ENCODE data around the gene RSPH4A.
"Not testable (repeated sequence)": the region's sequence is repeated elsewhere in the genome, so short reads cannot be mapped to it uniquely, and the experiment has no call there.

RSPH4A gene

DNA sequence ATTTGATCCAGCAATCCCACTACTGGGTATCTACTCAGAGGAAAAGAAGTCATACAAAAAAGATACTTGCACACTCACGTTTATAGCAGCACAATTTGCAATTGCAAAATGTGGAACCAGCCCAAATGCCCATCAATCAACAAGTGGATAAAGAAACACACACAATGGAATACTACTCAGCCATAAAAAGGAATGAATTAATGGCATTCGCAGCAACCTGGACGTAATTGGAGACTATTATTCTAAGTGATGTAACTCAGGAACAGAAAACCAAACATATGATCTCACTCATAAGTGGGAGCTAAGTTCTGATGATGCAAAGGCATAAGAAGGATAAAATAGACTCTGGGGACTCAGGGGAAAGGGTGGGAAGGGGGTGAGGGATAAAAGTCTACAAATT is 11.4 kb upstream of the RSPH4A start:
- DNase-seq; H3K4me2 ChIP-seq (ENCODE audit: low read length); H3K23ac ChIP-seq (ENCODE audit: low read length); H3K4ac ChIP-seq (ENCODE audit: low read depth, low read length); H4K8ac ChIP-seq (ENCODE audit: low read depth, low read length); H4K91ac ChIP-seq (ENCODE audit: low read depth, low read length); H3K79me1 ChIP-seq (ENCODE audit: low read length); H2BK120ac ChIP-seq (ENCODE audit: insufficient read depth, low read length, poor library complexity); H2BK5ac ChIP-seq (ENCODE audit: low read depth, low read length, poor library complexity); H3K4me3 ChIP-seq (ENCODE audit: low read depth, low read length); H3K27ac ChIP-seq (ENCODE audit: low read depth, low read length); H3K27me3 ChIP-seq (ENCODE audit: insufficient read depth, low read length); H2BK12ac ChIP-seq (ENCODE audit: low read length); H3K9ac ChIP-seq (ENCODE audit: low read length); H3K36me3 ChIP-seq (ENCODE audit: control insufficient read depth in 1 of 2, insufficient read depth in 2 of 2, low read length in 2 of 2); H3K18ac ChIP-seq (ENCODE audit: low read length); H3K4me1 ChIP-seq (ENCODE audit: control insufficient read depth in 1 of 2, insufficient read depth in 2 of 2, low read length in 2 of 2); H3K9me3 ChIP-seq (ENCODE audit: insufficient read depth, low read depth, low read length); H4K12ac ChIP-seq (ENCODE audit: low read depth, low read length); H3K14ac ChIP-seq (ENCODE audit: low read length); H2AK5ac ChIP-seq (ENCODE audit: low read length); H2AFZ ChIP-seq (ENCODE audit: insufficient read depth, low read length, poor library complexity); H3K79me2 ChIP-seq (ENCODE audit: control insufficient read depth, insufficient read depth, low read length, poor library complexity): not testable (repeated sequence)
- no CpG with 5 or more reads among the region's 3 CpGs for WGBS (ENCODE audit: extremely low coverage, insufficient coverage, insufficient read length)

DNA sequence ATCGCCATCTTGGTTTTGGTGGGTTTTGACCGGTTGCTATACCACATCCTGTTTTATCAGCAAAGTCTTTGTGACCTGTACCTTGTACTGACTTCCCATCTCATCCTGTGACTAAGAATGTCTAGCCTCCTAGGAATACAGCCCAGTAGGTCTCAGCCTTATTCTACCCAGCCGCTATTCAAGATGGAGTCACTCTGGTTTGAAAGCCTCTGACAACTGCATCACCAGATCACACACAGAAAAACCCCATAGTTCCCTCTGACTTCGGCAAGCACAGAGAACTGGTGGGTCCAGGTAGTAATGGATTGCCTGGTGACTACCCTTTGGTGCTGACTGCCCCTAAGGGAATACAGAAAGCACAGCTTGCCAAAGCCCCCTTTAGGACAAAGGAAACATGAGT is 10.3 kb upstream of the RSPH4A start:
- H3K79me1 ChIP-seq (ENCODE audit: low read length) = no peaks in the 10 kb centered on the region
- no peaks in the 10 kb centered on the region for H3K4me1 ChIP-seq (ENCODE audit: control insufficient read depth in 1 of 2, insufficient read depth in 2 of 2, low read length in 2 of 2)
- H2BK5ac ChIP-seq (ENCODE audit: low read depth, low read length, poor library complexity) = no peak overlapping the region

DNA sequence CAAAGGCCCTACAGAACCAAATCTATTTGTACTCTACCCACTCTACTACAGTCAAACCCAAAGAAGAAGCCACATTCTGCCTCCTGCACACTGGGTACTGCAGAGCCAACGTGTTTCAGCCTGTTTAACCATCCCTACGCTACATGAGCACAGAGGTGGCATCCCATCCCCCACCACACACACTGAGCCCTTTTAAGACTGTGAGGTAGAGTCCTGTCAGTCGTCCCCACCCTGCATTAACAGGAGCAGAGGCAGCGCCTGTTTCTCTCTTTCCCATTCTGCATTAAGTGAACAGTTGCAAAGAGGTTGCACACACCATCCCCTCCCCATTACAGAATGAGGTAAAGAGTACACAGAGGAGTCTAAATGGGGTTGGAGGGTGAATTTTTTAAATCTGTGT is 5.2 kb upstream of the RSPH4A start:
- Histone ChIP-seq H3K9me3 (ENCODE audit: insufficient read depth, low read depth, low read length) (no peaks in the 10 kb centered on the region), H2BK5ac (ENCODE audit: low read depth, low read length, poor library complexity) (no peak overlapping the region)
- WGBS (ENCODE audit: extremely low coverage, insufficient coverage, insufficient read length) = no CpG with 5 or more reads among the region's 4 CpGs

More for the DNA sequence above, 10.3 kb upstream of the RSPH4A start:
- no peak overlapping the region for H2BK12ac ChIP-seq (ENCODE audit: low read length)
- no peak overlapping the region for H3K4me3 ChIP-seq (ENCODE audit: low read depth, low read length)
- H3K14ac ChIP-seq (ENCODE audit: low read length) = no peak overlapping the region
- no peak overlapping the region for H3K4me2 ChIP-seq (ENCODE audit: low read length)
- H2AK5ac ChIP-seq (ENCODE audit: low read length) = no peak overlapping the region
- H4K8ac ChIP-seq (ENCODE audit: low read depth, low read length) = no peak overlapping the region
- no peaks in the 10 kb centered on the region for H3K79me2 ChIP-seq (ENCODE audit: control insufficient read depth, insufficient read depth, low read length, poor library complexity)
- no peak overlapping the region for H3K27ac ChIP-seq (ENCODE audit: low read depth, low read length)
- DNase-seq = no peak
- H3K27me3 ChIP-seq (ENCODE audit: insufficient read depth, low read length) = no peaks in the 10 kb centered on the region
- no peak overlapping the region for H2AFZ ChIP-seq (ENCODE audit: insufficient read depth, low read length, poor library complexity)
- no peak overlapping the region for H4K91ac ChIP-seq (ENCODE audit: low read depth, low read length)
- no peaks in the 10 kb centered on the region for H3K9me3 ChIP-seq (ENCODE audit: insufficient read depth, low read depth, low read length)
- no peaks in the 10 kb centered on the region for H3K36me3 ChIP-seq (ENCODE audit: control insufficient read depth in 1 of 2, insufficient read depth in 2 of 2, low read length in 2 of 2)
- no peak overlapping the region for H3K4ac ChIP-seq (ENCODE audit: low read depth, low read length)
- no CpG with 5 or more reads among the region's 4 CpGs for WGBS (ENCODE audit: extremely low coverage, insufficient coverage, insufficient read length)
- H3K23ac ChIP-seq (ENCODE audit: low read length) = no peak overlapping the region
- H2BK120ac ChIP-seq (ENCODE audit: insufficient read depth, low read length, poor library complexity) = no peak overlapping the region
- H3K18ac ChIP-seq (ENCODE audit: low read length) = no peak overlapping the region
- no peak overlapping the region for H4K12ac ChIP-seq (ENCODE audit: low read depth, low read length)
- no peak overlapping the region for H3K9ac ChIP-seq (ENCODE audit: low read length)

DNA sequence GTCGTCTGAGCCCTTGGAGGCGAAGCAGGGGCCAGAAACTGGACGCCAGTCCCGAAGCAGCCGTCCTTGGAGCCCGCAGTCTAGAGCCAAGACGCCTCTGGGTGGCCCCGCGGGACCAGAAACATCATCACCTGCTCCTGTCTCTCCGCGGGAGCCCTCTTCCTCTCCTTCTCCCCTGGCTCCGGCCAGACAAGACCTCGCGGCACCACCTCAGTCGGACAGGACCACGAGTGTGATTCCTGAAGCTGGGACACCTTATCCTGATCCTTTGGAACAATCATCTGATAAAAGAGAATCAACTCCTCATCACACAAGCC is 416 bp downstream of the RSPH4A start:
- Histone ChIP-seq H3K18ac (ENCODE audit: low read length) (no peak overlapping the region), H3K27me3 (ENCODE audit: insufficient read depth, low read length) (no peaks in the 10 kb centered on the region), H3K9me3 (ENCODE audit: insufficient read depth, low read depth, low read length) (no peaks in the 10 kb centered on the region), H3K27ac (ENCODE audit: low read depth, low read length) (no peak overlapping the region), H3K4me3 (ENCODE audit: low read depth, low read length) (no peak overlapping the region), H3K4me2 (ENCODE audit: low read length) (peak overlapping the region; percentile 62), H4K8ac (ENCODE audit: low read depth, low read length) (no peak overlapping the region), H3K4ac (ENCODE audit: low read depth, low read length) (no peak overlapping the region), H2BK5ac (ENCODE audit: low read depth, low read length, poor library complexity) (no peak overlapping the region), H2BK120ac (ENCODE audit: insufficient read depth, low read length, poor library complexity) (no peak overlapping the region), H3K9ac (ENCODE audit: low read length) (no peak overlapping the region), H3K36me3 (ENCODE audit: control insufficient read depth in 1 of 2, insufficient read depth in 2 of 2, low read length in 2 of 2) (no peaks in the 10 kb centered on the region), H2BK12ac (ENCODE audit: low read length) (no peak overlapping the region), H2AK5ac (ENCODE audit: low read length) (no peak overlapping the region), H3K79me2 (ENCODE audit: control insufficient read depth, insufficient read depth, low read length, poor library complexity) (peaks cover 2% of the 10 kb centered on the region), H4K12ac (ENCODE audit: low read depth, low read length) (no peak overlapping the region), H3K79me1 (ENCODE audit: low read length) (peaks cover 2% of the 10 kb centered on the region), H3K23ac (ENCODE audit: low read length) (no peak overlapping the region), H3K4me1 (ENCODE audit: control insufficient read depth in 1 of 2, insufficient read depth in 2 of 2, low read length in 2 of 2) (peaks cover 0 to 6% of the 10 kb centered on the region in 2 experiments), H4K91ac (ENCODE audit: low read depth, low read length) (no peak overlapping the region), H3K14ac (ENCODE audit: low read length) (no peak overlapping the region), H2AFZ (ENCODE audit: insufficient read depth, low read length, poor library complexity) (no peak overlapping the region)
- WGBS (ENCODE audit: extremely low coverage, insufficient coverage, insufficient read length) = no CpG with 5 or more reads among the region's 16 CpGs
- peak; percentile 1 to 41 for DNase-seq

More for the DNA sequence above, 5.2 kb upstream of the RSPH4A start:
- H3K18ac ChIP-seq (ENCODE audit: low read length) = no peak overlapping the region
- H4K12ac ChIP-seq (ENCODE audit: low read depth, low read length) = no peak overlapping the region
- no peak overlapping the region for H2AFZ ChIP-seq (ENCODE audit: insufficient read depth, low read length, poor library complexity)
- no peak overlapping the region for H3K4ac ChIP-seq (ENCODE audit: low read depth, low read length)
- no peak for DNase-seq
- H3K79me2 ChIP-seq (ENCODE audit: control insufficient read depth, insufficient read depth, low read length, poor library complexity) = peaks cover 2% of the 10 kb centered on the region
- peaks cover 2% of the 10 kb centered on the region for H3K79me1 ChIP-seq (ENCODE audit: low read length)
- H3K27ac ChIP-seq (ENCODE audit: low read depth, low read length) = no peak overlapping the region
- no peak overlapping the region for H4K91ac ChIP-seq (ENCODE audit: low read depth, low read length)
- H3K27me3 ChIP-seq (ENCODE audit: insufficient read depth, low read length) = no peaks in the 10 kb centered on the region
- H4K8ac ChIP-seq (ENCODE audit: low read depth, low read length) = no peak overlapping the region
- no peaks in the 10 kb centered on the region for H3K36me3 ChIP-seq (ENCODE audit: control insufficient read depth in 1 of 2, insufficient read depth in 2 of 2, low read length in 2 of 2)
- H2BK12ac ChIP-seq (ENCODE audit: low read length) = no peak overlapping the region
- H3K4me1 ChIP-seq (ENCODE audit: control insufficient read depth in 1 of 2, insufficient read depth in 2 of 2, low read length in 2 of 2) = no peaks in the 10 kb centered on the region
- no peak overlapping the region for H3K23ac ChIP-seq (ENCODE audit: low read length)
- no peak overlapping the region for H3K14ac ChIP-seq (ENCODE audit: low read length)
- no peak overlapping the region for H3K4me2 ChIP-seq (ENCODE audit: low read length)
- no peak overlapping the region for H3K4me3 ChIP-seq (ENCODE audit: low read depth, low read length)
- H2BK120ac ChIP-seq (ENCODE audit: insufficient read depth, low read length, poor library complexity) = no peak overlapping the region
- H2AK5ac ChIP-seq (ENCODE audit: low read length) = no peak overlapping the region
- no peak overlapping the region for H3K9ac ChIP-seq (ENCODE audit: low read length)
